GM21447 (cell line): ENCODE data around the gene ARHGEF18.

ENCODE experiments used
- ATAC-seq: cut with Tn5 transposase; IDR thresholded peaks from one replicate; pipeline ENCODE4 v1.9.1; 2021; ENCODE audit not compliant: unreplicated experiment

The ARHGEF18 gene

DNA sequence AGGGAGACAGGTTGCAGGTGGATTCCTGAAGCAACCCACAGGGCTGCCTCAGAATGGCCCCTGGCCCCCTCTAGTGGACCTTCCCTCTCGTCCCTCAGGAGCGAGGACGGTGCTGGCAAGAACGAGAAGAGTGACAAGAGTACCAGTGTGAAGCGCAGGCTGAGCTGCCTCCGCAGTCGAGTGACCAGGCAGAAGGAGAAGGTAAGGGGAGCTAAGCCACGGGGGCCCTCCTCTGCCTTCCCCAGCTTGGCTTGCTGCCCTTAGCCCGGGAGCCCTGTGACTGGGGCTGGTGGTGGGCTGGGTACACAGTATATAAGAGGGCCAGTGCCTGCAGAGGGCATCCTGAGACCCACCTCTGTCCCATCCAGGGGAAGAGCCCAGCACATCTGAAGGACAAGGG lies 34.0 kb downstream of the ARHGEF18 start:
- no peak for ATAC-seq

DNA sequence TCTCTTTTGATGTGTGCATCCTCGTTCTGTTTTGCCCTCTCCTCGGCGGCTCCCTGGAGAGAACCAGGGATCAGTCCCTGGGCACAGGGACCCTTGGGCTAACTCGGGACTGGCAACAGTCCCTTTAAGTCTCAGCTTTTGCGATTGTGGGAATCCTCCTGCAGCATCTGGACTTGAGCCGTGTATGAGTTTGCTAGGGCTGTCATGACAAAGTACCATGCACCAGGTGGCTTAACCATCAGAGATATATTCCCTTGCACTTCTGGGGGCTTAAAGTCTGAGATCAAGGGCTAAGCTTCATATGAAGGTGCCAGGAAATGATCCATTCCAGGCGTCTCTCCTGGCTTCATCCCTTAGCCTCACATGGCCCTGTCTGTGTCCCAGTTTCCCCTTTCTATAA lies 34.5 kb downstream of the ARHGEF18 start:
- ATAC-seq, result no peak

DNA sequence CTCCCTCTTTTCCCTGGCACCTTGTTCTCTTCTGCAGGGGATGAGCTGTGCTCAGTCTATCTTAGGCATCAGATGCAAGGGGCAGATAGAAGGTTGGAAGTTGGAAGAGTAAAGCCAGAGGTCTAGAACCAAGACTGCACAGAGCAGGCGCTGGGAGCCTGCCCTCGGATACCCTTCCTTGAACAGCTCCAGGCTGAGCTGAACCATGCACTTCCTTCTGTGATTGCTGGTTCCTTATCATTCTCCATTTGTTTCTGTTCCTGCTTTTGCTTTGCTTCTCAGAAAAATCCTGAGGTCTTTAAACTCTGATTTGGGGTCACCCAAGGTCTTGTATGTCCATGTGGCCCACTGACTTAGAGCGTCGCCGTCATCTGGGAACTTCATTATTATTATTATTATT lies 36.3 kb downstream of the ARHGEF18 start:
- no peak for ATAC-seq

DNA sequence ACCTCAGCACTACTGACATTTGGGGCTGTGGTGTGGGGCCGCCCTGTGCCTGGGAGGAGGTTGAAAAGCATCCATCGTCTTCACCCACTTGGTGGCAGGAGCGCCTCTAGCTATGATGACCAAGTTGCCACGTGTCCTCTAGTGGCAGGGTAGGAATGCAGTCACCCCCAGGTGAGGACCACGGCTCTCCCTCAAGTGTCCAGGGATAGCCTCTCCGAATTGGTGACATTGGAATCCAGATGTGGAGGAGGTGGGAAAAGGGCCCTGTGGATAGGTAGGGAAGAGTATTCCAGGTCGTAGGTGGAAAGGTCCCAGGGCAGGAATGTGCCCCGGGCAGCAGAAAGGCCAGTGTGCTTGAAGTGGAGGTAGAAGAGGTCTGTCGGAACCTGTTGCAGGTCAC lies 37.6 kb downstream of the ARHGEF18 start:
- ATAC-seq, result no peak

DNA sequence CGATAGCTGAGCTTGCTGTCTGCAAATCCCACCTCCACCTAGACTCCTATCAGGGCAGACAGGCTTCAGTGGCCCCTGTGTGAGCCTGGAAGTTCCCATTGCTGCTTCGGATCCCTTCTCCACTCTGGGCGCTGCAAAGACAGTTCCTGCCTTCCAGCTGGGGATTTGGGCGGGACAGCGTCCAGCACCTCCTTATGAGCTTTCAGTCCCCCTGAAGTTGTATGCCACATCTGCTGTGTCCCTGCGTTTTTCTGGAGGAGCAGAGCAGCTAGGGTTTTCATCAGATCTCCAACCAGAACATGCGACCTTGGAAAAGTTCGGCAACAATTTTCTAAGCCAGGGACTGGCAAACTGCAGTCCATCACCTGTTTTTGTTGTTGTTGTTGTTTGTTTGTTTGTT lies 38.0 kb downstream of the ARHGEF18 start:
- no peak for ATAC-seq

DNA sequence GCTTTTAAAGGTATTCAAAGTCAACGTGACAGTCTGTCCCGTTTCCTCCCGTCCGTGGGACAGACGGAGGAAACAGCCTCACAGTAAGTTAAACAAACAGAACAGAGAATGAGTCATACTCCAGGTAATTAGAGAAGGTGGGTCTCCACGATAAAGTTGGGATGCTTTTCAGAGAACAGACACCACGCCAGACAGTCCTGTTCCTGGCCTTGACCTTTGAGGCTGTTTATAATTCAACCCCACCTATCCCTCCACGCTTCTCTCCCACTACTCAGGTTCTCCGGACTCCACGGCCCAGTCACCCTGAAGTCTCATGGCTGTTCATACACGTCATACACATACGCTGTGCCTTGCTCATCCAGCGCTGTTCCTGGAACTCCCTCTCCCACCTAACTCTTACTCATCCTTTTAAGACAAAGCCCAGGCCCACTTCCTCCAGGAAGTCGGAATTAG lies 42.5 kb downstream of the ARHGEF18 start:
- no peak for ATAC-seq

DNA sequence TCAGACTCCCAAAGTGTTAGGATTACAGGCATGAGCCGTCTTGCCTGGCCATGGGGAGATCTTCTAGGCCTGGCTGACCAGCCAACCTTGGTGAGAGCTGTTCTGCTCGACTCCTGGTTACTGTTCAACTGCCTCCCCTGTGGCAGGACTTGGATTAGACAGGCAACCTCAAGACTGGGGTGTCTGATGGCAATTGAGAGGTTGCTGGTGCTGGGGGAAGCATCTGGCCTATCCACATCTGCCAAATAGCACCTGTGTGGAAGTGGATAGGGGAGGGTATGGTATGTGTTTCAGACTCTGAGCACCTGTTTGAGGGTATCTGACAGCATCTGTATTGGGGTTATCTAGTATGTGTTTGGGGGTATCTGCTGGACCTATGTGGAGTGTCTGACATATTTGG lies 44.7 kb downstream of the ARHGEF18 start:
- no peak for ATAC-seq

DNA sequence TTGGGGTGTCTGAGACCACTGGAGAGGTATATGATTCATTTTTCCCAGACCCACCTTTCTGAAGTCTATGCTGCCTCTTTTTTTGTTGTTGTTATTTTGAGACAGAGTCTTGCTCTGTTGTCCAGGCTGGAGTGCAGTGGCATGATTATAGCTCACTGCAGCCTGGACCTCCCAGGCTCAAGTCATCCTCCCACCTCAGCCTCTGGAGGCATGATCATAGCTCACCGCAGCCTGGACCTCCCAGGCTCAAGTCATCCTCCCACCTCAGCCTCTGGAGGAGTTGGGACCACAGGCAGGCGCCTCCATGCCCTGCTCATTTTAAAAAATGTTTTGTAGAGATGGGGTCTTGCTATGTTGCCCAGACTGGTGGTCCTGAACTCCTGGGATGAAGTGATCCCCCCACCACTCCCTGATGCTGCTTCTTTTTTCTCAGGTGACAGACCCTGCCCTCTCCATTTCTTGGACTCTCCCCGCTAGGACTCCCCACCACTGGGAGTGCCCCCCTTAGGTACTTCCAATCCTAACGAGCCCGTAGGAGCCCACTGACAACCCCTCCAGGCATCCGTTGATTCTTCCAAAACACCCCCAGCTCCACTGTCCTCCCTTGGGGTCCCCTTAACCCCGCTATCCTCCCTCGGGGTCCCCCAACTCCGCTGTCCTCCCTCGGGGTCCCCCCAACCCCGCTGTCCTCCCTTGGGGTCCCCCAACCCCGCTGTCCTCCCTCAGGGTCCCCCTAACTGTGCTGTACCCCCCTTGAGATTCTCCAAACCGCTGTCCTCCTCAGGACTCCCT lies 45.4 kb downstream of the ARHGEF18 start:
- ATAC-seq, result no peak

DNA sequence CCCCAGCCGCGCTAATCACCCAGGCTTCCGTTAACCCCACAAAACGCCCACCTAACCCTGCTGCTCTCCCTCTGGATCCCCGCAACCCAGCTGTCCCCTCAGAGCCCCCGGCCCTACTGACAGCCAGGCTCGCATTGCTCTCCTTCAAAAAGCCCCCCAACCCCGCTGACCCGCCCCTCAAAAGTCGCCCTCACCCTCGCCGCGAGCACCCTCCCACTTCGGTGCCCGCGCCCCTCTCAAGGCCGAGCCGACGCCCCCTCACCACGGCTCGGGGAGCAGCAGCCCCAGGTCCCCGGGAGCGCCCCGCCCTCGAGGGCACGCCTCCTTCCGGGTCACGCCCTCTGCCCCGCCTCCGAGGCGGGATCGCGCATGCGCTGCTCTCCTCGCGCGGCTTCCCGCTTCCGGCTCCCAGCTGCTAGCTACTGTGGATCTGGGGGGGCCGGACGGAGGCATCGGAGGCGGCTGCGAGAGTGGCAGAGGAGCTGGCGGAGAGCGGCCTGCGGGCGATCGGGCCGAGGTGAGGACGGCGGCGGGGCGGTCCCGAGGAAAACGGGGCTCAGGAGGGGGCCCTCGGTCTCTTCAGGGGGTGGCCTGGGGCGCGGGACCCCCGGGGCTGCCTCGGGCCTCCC lies 46.1 kb downstream of the ARHGEF18 start:
- ATAC-seq, result no peak

DNA sequence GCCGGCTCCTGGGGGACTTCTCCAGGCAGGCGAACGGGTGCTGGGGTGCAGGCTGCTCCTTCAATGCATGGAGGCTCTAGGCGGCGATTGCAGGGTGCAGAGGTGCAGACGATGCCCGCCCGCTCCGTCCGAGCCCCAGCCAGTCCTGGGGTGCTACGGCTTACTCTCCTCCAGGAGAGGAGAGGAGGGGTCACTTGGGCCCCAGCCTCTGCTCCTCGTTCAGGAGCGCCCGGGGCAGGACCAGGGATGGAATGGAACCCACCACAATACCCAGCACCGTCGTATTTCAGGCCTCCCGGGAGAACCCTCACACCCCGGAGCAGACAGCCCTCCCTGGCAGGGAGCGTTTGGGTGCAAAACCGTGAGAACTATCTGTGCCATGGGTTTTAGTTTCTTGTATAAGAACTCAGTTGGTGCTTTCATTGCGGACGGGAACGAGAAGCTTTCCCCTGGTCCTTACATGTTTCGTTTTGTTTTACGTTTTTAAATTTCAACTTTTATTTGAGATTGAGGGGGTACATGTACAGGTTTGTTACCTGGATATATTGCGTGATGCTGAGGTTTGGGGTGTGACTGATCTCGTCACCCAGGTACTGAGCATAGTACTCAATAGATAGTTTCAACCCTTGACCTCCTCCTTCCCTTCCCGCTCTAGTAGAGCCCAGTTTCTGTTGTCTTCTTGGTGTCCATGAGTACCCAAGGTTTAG lies 46.8 kb downstream of the ARHGEF18 start:
- ATAC-seq, result no peak

DNA sequence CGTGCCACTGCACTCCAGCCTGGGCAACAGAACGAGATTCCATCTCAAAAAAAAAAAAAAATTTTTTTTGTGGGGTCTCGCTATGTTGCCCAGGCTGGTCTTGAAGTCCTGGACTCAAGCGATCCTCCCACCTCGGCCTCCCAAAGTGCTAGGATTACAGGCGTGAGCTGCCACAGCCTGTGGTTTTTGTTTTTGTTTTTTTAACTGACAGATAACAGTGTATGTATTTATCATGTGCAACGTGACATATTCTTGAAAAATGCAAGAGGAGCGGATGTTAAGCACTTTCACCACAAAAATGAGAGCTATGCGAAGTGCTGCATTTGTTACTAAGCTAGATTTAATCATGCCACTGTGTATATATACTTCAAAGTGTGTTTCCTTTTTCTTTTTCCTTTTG lies 49.0 kb downstream of the ARHGEF18 start:
- ATAC-seq, result no peak
